ENCODE data around the gene WDR37. TPM values are rescaled to one million over a fixed set of nuclear protein-coding genes. Genes with fewer than 3 reads are reported as not detected.
A peak's percentile ranks its signal among the peaks of the same experiment; 100 is the strongest.
"Not testable (repeated sequence)": the region's sequence is repeated elsewhere in the genome, so short reads cannot be mapped to it uniquely, and the experiment has no call there.

Gene WDR37
- total RNA-seq, 4 donors from 2014 or later: 16.8 to 28.8 (median 22.3) TPM

DNA sequence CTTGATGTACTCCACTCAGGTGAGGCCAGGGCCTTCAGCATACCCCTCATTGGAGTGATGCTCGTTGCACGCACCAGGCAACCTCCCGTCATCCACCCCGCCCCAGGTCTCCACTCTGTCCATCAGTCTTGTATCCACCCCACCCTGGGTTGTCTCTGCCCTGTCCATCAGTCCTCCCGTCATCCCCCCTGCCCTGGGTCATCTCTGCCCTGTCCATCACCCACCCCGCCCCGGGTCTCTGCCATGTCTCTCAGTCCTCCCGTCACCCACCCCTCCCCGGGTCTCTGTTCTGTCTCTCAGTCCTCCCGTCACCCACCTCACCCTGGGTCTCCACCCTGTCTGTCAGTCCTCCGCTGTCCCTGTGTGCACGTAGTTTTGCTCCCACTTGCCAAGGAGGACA, 59.9 kb downstream of the WDR37 start:
- Histone ChIP-seq H3K4me3 (no peak overlapping the region), H3K4me1 (peaks cover 0 to 3% (median 0%) of the 10 kb centered on the region in 4 donors), H3K27me3 (no peaks in the 10 kb centered on the region), H3K36me3 (peaks cover 0 to 79% (median 0%) of the 10 kb centered on the region in 3 donors), H3K27ac (no peak overlapping the region), H3K9me3 (no peaks in the 10 kb centered on the region)
- peak in 2 of 3 donors; percentile 40 to 42 for DNase-seq
- TF ChIP-seq, protein P1, sequence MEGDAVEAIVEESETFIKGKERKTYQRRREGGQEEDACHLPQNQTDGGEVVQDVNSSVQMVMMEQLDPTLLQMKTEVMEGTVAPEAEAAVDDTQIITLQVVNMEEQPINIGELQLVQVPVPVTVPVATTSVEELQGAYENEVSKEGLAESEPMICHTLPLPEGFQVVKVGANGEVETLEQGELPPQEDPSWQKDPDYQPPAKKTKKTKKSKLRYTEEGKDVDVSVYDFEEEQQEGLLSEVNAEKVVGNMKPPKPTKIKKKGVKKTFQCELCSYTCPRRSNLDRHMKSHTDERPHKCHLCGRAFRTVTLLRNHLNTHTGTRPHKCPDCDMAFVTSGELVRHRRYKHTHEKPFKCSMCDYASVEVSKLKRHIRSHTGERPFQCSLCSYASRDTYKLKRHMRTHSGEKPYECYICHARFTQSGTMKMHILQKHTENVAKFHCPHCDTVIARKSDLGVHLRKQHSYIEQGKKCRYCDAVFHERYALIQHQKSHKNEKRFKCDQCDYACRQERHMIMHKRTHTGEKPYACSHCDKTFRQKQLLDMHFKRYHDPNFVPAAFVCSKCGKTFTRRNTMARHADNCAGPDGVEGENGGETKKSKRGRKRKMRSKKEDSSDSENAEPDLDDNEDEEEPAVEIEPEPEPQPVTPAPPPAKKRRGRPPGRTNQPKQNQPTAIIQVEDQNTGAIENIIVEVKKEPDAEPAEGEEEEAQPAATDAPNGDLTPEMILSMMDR (IDR thresholded peaks at IDR 0.05): no peak

DNA sequence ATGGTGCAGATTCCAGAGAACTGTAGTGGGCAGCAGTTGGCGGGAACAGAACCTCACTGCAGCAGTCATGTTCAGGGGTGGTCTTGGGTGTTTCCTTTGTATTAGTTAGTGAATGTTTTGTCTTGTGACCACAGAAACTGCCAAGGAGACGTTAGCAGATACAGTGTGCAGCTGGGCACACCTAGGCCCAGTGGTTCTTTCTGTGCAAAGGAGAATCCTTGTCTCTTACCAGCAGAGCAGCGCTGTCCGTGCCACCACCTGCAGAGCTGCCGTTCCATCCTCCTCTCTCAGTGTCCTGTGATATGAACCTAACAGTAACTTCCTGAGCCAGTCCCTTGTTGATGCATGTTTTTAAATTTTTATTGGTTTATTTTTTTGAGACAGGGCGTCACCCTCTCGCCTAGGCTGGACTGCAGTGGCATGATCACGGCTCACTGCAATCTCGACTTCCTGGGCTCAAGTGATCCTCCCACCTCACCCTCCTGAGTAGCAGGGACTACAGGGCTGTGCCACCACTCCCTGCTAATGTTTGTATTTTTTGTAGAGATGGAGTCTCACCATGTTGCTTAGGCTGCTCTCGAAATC, 60.6 kb downstream of the WDR37 start:
- TF ChIP-seq POLR2A (IDR thresholded peaks at IDR 0.05): no peak
- TF ChIP-seq, protein P1 (IDR thresholded peaks at IDR 0.05): no peak
- Histone ChIP-seq H3K4me3 (no peak overlapping the region), H3K9me3 (no peaks in the 10 kb centered on the region), H3K4me1 (peaks cover 0 to 3% (median 0%) of the 10 kb centered on the region in 4 donors), H3K36me3 (peaks cover 0 to 78% (median 0%) of the 10 kb centered on the region in 3 donors), H3K27ac (no peak overlapping the region), H3K27me3 (no peaks in the 10 kb centered on the region)
- DNase-seq: peak in 1 of 3 donors; percentile 37

DNA sequence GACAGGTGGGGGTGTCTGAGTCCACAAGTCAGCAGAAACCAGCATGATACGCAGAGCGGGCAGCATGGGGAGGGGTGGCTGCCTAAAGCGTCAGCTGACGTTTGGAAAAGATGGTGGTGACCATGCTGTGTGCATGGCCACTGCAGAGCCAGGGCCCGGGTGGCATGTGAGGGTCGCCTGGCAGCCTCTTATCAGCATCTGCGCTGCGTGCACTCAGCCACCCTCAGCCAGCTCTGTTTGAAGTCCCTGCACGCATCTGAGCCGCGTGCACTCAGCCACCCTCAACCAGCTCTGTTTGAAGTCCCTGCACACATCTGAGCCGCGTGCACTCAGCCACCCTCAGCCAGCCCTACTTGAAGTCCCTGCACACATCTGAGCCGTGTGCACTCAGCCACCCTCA, 61.5 kb downstream of the WDR37 start:
- H3K4me3 ChIP-seq: no peak overlapping the region
- no peaks in the 10 kb centered on the region for H3K9me3 ChIP-seq
- H3K27me3 ChIP-seq: no peaks in the 10 kb centered on the region
- DNase-seq: peak in 1 of 3 donors; percentile 31
- H3K36me3 ChIP-seq: peaks cover 0 to 77% (median 0%) of the 10 kb centered on the region in 3 donors
- H3K4me1 ChIP-seq: peaks cover 0 to 3% (median 0%) of the 10 kb centered on the region in 4 donors
- no peak overlapping the region for H3K27ac ChIP-seq
- TF ChIP-seq, protein P1 (IDR thresholded peaks at IDR 0.05): no peak
- TF ChIP-seq POLR2A (IDR thresholded peaks at IDR 0.05): no peak

DNA sequence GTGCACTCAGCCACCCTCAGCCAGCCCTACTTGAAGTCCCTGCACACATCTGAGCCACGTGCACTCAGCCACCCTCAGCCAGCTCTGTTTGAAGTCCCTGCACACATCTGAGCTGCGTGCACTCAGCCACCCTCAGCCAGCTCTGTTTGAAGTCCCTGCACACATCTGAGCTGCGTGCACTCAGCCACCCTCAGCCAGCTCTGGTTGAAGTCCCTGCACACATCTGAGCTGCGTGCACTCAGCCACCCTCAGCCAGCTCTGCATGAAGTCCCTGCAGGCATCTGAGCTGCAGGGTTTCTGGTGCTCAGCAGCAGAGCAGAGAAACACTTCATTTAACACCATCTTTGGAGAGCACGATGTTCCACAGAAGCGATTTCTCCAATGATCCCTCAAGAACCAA, 62.1 kb downstream of the WDR37 start:
- DNase-seq: not testable (repeated sequence)

DNA sequence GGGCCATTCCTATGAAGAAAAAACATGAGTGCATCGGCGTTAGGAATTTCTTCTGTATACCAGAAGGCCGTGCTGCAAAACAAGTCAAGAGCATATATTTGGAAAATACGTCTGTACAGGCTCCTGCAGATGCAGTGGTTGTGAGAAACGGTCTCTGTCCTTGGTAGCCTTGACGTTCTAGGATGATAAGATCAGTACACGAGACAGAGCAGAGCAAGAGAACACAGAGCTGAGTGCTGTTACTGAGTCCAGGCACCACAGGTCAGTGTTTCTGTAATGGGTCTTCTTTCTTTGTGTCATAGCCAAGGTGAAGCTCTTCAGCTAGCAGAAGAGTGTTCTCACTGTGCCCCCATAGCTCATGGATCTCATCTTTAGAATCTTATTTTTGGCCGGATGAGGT, 62.8 kb downstream of the WDR37 start:
- H3K27me3 ChIP-seq: no peaks in the 10 kb centered on the region
- no peak overlapping the region for H3K27ac ChIP-seq
- peaks cover 0 to 79% (median 0%) of the 10 kb centered on the region in 3 donors for H3K36me3 ChIP-seq
- peaks cover 0 to 3% (median 0%) of the 10 kb centered on the region in 4 donors for H3K4me1 ChIP-seq
- H3K9me3 ChIP-seq: no peaks in the 10 kb centered on the region
- no peak for TF ChIP-seq POLR2A (IDR thresholded peaks at IDR 0.05)
- TF ChIP-seq, protein P1 (IDR thresholded peaks at IDR 0.05): no peak
- DNase-seq: no peak
- H3K4me3 ChIP-seq: no peak overlapping the region

More for the DNA sequence above, 62.1 kb downstream of the WDR37 start:
- not testable (repeated sequence) for H3K27me3 ChIP-seq, H3K4me3 ChIP-seq, H3K4me1 ChIP-seq, H3K9me3 ChIP-seq, H3K27ac ChIP-seq
- H3K36me3 ChIP-seq: peaks cover 0 to 77% (median 0%) of the 10 kb centered on the region in 3 donors

DNA sequence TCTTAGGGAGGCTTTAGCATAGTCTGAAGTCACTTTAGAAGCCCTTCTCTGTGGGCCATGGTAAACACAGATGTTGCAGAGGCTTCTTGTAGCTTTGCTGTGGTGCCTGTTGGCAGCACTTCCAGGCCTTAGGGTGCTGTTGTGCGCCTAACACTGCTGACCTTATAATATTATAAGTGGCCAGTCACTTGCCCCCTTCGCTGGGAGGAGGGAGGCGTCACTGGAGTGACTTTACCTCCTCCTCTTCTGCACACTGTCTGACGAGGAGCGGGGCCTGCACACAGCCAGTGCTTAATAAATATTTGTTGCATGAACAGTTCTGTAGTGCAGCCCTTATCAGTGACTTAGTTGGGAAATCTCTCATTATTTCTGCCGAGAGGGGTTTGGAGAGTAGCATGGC, 63.3 kb downstream of the WDR37 start:
- Histone ChIP-seq H3K4me1 (peaks cover 0 to 3% (median 0%) of the 10 kb centered on the region in 4 donors), H3K27ac (no peak overlapping the region), H3K36me3 (peaks cover 0 to 79% (median 0%) of the 10 kb centered on the region in 3 donors), H3K4me3 (no peak overlapping the region), H3K27me3 (no peaks in the 10 kb centered on the region), H3K9me3 (no peaks in the 10 kb centered on the region)
- no peak for DNase-seq
- no peak for TF ChIP-seq POLR2A (IDR thresholded peaks at IDR 0.05)
- TF ChIP-seq, protein P1 (IDR thresholded peaks at IDR 0.05): no peak
